Heart left ventricle (tissue), 13 donors: ENCODE results near the gene P2RY8.

Experiments used
- CTCF ChIP-seq, 12 donors: fragments of 200-600 bp; sonication (generic) in 4 of 12; IDR thresholded peaks; one replicate each; pipeline versions ENCODE4 v1.5.0 to v1.8.0; 2018 to 2022; ENCODE audit warnings: antibody characterized with exemption in 12 of 12, mild to moderate bottlenecking in 5 of 12
- POLR2A ChIP-seq, 2 donors: fragments of 450-650 bp; IDR thresholded peaks; one replicate each; pipeline ENCODE4 v1.6.1; 2017; ENCODE audit warnings: antibody characterized with exemption in 2 of 2, mild to moderate bottlenecking in 2 of 2, moderate library complexity in 2 of 2
- donor health status: ischemic (EF 13 %, LVEDD 7.1; RV severe dilation, severe dysfunction).
- donor health status: DM: no; HTN: yes; CAD: no.
- donor health status: DM: no; HTN: no; CAD: no.
- donor health status: ischemic (EF 25% LVEDD 6.9; RV normal size, moderate dysfunction).
- donor health status: ischemic (EF 25% LVEDD 5.7; RV mildly dilated, moderate dysfunction).
- donor health status: ischemic (EF 35%, LVEDD 5.7; RV mildly dilated, moderate dysfunction).
- donor health status: nonischemic (EF 11% LVEDD 7.7; RV severe dilation, severe dysfunction).
- donor health status: DM: yes; HTN: yes; CAD: no.
- donor health status: PGD.
- donor health status: ischemic (EF 29% LVEDD 5.4; RV normal size, mild dysfunction).
- donor health status: nonischemic (EF 23%, LVEDD 6.1; RV moderate dilation, normal function).

GRCh38 chrX:1525583-1526355 is 11.2 kb downstream of the P2RY8 start:
- no peak for TF ChIP-seq POLR2A (IDR thresholded peaks at IDR 0.05)
- TF ChIP-seq CTCF (IDR thresholded peaks at IDR 0.05): no peak
